WTC11 (cell line): ENCODE data around the gene ICAM1. TPM values are rescaled to one million over a fixed set of nuclear protein-coding genes. Genes with fewer than 3 reads are reported as not detected.

ENCODE experiments used
- ATAC-seq: fragments of 200-7000 bp; cut with Tn5 transposase; 2 replicates; pipeline ENCODE4 v1.10.0; 2021; ENCODE audit warnings: mild to moderate bottlenecking, moderate library complexity
- CTCF ChIA-PET: fragments of 300-600 bp; sonication (Branson Sonifier 250); formaldehyde crosslinking; loops from one replicate; lab custom pipeline; 2021; ENCODE audit warnings: antibody characterized with exemption; lab: Charles Lee
- POLR2A ChIA-PET: fragments of 350-600 bp; sonication (Branson Sonifier 250); formaldehyde crosslinking; loops from one replicate; lab custom pipeline; 2021; ENCODE audit warnings: antibody characterized with exemption; lab: Charles Lee
- DNase-seq: peaks from one replicate; pipeline ENCODE4 v3.0.0; 2021; ENCODE audit warnings: low spot score
- H3K27ac Mint-ChIP-seq: 2 replicates; pipeline ENCODE4 v1.8.0; 2021; ENCODE audit warnings: mixed read lengths
- H3K27me3 Mint-ChIP-seq: 2 replicates; pipeline ENCODE4 v1.8.0; 2021; ENCODE audit warnings: low read depth, mild to moderate bottlenecking, moderate library complexity, mixed read lengths
- H3K36me3 Mint-ChIP-seq: 2 replicates; pipeline ENCODE4 v1.8.0; 2021; ENCODE audit warnings: mixed read lengths
- H3K4me1 Mint-ChIP-seq: 2 replicates; pipeline ENCODE4 v1.8.0; 2022; ENCODE audit warnings: mixed read lengths
- H3K4me3 Mint-ChIP-seq: 2 replicates; pipeline ENCODE4 v1.8.0; 2021; ENCODE audit warnings: mild to moderate bottlenecking, moderate library complexity, mixed read lengths
- H3K9me3 Mint-ChIP-seq: 2 replicates; pipeline ENCODE4 v1.8.0; 2021; ENCODE audit warnings: mixed read lengths
- FOXP1 ChIP-seq: sonication (generic); formaldehyde crosslinking; IDR thresholded peaks from 2 replicates; pipeline ENCODE4 v1.8.0; 2022; ENCODE audit warnings: missing genetic modification reagents, mild to moderate bottlenecking, moderate library complexity, borderline replicate concordance
- GRHL2 ChIP-seq: fragments of 250-450 bp; sonication (Bioruptor Pico); IDR thresholded peaks from 2 replicates; pipeline ENCODE4 v1.8.0; 2022; ENCODE audit warnings: mild to moderate bottlenecking, moderate library complexity; ENCODE audit not compliant: insufficient replicate concordance, severe bottlenecking
- GTF2I ChIP-seq: fragments of 250-450 bp; sonication (Bioruptor Pico); conservative IDR thresholded peaks from 2 replicates; pipeline ENCODE4 v1.4.0; 2021; ENCODE audit warnings: mild to moderate bottlenecking
- JUN ChIP-seq: sonication (generic); formaldehyde crosslinking; IDR thresholded peaks from 2 replicates; pipeline ENCODE4 v1.8.0; 2023; ENCODE audit warnings: mild to moderate bottlenecking, missing genetic modification reagents
- NR2C2 ChIP-seq: sonication (generic); formaldehyde crosslinking; IDR thresholded peaks from 2 replicates; pipeline ENCODE4 v1.8.0; 2022; ENCODE audit warnings: mild to moderate bottlenecking, missing genetic modification reagents
- PRRX2 ChIP-seq: fragments of 250-450 bp; sonication (Bioruptor Pico); IDR thresholded peaks from 2 replicates; pipeline ENCODE4 v1.8.0; 2021; ENCODE audit warnings: mild to moderate bottlenecking
- TP53 ChIP-seq: sonication (generic); formaldehyde crosslinking; IDR thresholded peaks from 2 replicates; pipeline ENCODE4 v1.8.1; 2023; ENCODE audit warnings: mild to moderate bottlenecking, missing genetic modification reagents
- ZNF121 ChIP-seq: sonication (generic); formaldehyde crosslinking; IDR thresholded peaks from 2 replicates; pipeline ENCODE4 v1.8.0; 2023; ENCODE audit warnings: missing genetic modification reagents
- ZNF219 ChIP-seq: sonication (generic); formaldehyde crosslinking; IDR thresholded peaks from 2 replicates; pipeline ENCODE4 v1.8.0; 2023; ENCODE audit warnings: missing genetic modification reagents, mild to moderate bottlenecking, borderline replicate concordance
- total RNA-seq: library from RNA; stranded (reverse); gene quantifications from 3 replicates; pipeline ENCODE4 v1.2.3, GENCODE V29; 2021
- TF ChIP-seq, protein P1 (sequence below): sonication (generic); formaldehyde crosslinking; IDR thresholded peaks from 2 replicates; pipeline ENCODE4 v1.8.1; 2023; ENCODE audit warnings: mild to moderate bottlenecking, missing genetic modification reagents
- TF ChIP-seq, protein P2 (sequence below): sonication (generic); formaldehyde crosslinking; IDR thresholded peaks from 2 replicates; pipeline ENCODE4 v1.8.0; 2022; ENCODE audit warnings: mild to moderate bottlenecking, missing genetic modification reagents
- TF ChIP-seq, protein P3 (sequence below): sonication (generic); formaldehyde crosslinking; IDR thresholded peaks from 2 replicates; pipeline ENCODE4 v1.8.1; 2022; ENCODE audit warnings: missing genetic modification reagents, borderline replicate concordance
- TF ChIP-seq, protein P4 (sequence below): sonication (generic); formaldehyde crosslinking; IDR thresholded peaks from 2 replicates; pipeline ENCODE4 v1.8.0; 2022; ENCODE audit warnings: mild to moderate bottlenecking, missing genetic modification reagents
- TF ChIP-seq, protein P5 (sequence below): fragments of 250-450 bp; sonication (Bioruptor Pico); IDR thresholded peaks from 2 replicates; pipeline ENCODE4 v1.9.0; 2021; ENCODE audit warnings: mild to moderate bottlenecking, borderline replicate concordance
- TF ChIP-seq, protein P6 (sequence below): sonication (generic); formaldehyde crosslinking; conservative IDR thresholded peaks from 2 replicates; pipeline ENCODE4 v1.8.1; 2023; ENCODE audit warnings: mild to moderate bottlenecking, low read depth, missing genetic modification reagents, moderate library complexity
- TF ChIP-seq, protein P7 (sequence below): sonication (generic); formaldehyde crosslinking; IDR thresholded peaks from 2 replicates; pipeline ENCODE4 v1.8.1; 2023; ENCODE audit warnings: mild to moderate bottlenecking, moderate library complexity, missing genetic modification reagents

ICAM1 gene
- total RNA-seq, 1 experiment from 2014 or later, result 3.8 TPM

DNA sequence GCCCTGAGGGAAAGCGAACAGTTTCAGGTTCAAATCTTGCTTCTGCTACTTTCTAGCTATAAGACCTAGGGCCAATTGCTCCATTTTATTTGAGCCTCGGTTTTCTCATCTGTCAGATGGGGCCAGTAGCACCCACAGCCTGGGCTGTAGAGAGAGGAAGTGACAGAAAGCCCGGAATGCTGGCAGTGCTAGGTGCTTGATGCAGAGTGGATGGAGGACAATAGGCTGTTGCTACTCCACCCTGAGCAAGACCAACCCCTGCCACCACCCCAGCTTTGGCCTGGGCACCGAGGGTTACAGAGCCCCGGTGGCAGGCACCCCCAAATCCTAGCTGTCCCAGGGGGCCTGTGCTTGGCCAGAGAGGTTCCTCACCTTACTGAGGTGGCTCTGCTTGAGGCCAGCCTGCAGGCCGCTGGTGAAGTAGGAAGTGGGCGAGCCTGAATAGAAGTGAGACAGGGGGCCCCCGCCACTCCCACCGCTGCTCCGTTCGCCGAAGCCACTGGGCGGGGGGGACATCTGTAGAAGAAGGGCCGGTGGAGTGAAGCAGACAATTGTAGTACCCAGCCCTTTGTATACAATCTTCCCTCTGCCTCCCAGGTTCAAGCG lies 47.0 kb downstream of the ICAM1 start:
- no peaks in the 10 kb centered on the region for H3K9me3 Mint-ChIP-seq
- peaks cover 13% of the 10 kb centered on the region for H3K4me1 Mint-ChIP-seq
- CTCF ChIA-PET, result interaction anchor here (0.9 to 1.7 kb wide), 3 partner anchors 29 to 71 kb away, joined by 3 to 5 read pairs (median 4); partner anchors contain the start of gene ICAM5
- no peak for TF ChIP-seq JUN (CRISPR knock-in tag)
- no peak for TF ChIP-seq ZNF121 (CRISPR knock-in tag)
- TF ChIP-seq, protein P1, sequence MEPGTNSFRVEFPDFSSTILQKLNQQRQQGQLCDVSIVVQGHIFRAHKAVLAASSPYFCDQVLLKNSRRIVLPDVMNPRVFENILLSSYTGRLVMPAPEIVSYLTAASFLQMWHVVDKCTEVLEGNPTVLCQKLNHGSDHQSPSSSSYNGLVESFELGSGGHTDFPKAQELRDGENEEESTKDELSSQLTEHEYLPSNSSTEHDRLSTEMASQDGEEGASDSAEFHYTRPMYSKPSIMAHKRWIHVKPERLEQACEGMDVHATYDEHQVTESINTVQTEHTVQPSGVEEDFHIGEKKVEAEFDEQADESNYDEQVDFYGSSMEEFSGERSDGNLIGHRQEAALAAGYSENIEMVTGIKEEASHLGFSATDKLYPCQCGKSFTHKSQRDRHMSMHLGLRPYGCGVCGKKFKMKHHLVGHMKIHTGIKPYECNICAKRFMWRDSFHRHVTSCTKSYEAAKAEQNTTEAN (CRISPR knock-in tag), result no peak
- TF ChIP-seq NR2C2, result no peak
- TF ChIP-seq PRRX2 (CRISPR knock-in tag), result no peak
- TF ChIP-seq, protein P2, sequence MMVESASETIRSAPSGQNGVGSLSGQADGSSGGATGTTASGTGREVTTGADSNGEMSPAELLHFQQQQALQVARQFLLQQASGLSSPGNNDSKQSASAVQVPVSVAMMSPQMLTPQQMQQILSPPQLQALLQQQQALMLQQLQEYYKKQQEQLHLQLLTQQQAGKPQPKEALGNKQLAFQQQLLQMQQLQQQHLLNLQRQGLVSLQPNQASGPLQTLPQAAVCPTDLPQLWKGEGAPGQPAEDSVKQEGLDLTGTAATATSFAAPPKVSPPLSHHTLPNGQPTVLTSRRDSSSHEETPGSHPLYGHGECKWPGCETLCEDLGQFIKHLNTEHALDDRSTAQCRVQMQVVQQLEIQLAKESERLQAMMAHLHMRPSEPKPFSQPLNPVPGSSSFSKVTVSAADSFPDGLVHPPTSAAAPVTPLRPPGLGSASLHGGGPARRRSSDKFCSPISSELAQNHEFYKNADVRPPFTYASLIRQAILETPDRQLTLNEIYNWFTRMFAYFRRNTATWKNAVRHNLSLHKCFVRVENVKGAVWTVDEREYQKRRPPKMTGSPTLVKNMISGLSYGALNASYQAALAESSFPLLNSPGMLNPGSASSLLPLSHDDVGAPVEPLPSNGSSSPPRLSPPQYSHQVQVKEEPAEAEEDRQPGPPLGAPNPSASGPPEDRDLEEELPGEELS, result no peak
- no peak for TF ChIP-seq GRHL2 (CRISPR knock-in tag)
- TF ChIP-seq, protein P3, sequence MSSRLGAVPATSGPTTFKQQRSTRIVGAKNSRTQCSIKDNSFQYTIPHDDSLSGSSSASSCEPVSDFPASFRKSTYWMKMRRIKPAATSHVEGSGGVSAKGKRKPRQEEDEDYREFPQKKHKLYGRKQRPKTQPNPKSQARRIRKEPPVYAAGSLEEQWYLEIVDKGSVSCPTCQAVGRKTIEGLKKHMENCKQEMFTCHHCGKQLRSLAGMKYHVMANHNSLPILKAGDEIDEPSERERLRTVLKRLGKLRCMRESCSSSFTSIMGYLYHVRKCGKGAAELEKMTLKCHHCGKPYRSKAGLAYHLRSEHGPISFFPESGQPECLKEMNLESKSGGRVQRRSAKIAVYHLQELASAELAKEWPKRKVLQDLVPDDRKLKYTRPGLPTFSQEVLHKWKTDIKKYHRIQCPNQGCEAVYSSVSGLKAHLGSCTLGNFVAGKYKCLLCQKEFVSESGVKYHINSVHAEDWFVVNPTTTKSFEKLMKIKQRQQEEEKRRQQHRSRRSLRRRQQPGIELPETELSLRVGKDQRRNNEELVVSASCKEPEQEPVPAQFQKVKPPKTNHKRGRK (CRISPR knock-in tag), result no peak
- TF ChIP-seq FOXP1 (CRISPR knock-in tag), result no peak
- TF ChIP-seq, protein P4, sequence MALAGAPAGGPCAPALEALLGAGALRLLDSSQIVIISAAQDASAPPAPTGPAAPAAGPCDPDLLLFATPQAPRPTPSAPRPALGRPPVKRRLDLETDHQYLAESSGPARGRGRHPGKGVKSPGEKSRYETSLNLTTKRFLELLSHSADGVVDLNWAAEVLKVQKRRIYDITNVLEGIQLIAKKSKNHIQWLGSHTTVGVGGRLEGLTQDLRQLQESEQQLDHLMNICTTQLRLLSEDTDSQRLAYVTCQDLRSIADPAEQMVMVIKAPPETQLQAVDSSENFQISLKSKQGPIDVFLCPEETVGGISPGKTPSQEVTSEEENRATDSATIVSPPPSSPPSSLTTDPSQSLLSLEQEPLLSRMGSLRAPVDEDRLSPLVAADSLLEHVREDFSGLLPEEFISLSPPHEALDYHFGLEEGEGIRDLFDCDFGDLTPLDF (CRISPR knock-in tag), result no peak
- TF ChIP-seq, protein P5, sequence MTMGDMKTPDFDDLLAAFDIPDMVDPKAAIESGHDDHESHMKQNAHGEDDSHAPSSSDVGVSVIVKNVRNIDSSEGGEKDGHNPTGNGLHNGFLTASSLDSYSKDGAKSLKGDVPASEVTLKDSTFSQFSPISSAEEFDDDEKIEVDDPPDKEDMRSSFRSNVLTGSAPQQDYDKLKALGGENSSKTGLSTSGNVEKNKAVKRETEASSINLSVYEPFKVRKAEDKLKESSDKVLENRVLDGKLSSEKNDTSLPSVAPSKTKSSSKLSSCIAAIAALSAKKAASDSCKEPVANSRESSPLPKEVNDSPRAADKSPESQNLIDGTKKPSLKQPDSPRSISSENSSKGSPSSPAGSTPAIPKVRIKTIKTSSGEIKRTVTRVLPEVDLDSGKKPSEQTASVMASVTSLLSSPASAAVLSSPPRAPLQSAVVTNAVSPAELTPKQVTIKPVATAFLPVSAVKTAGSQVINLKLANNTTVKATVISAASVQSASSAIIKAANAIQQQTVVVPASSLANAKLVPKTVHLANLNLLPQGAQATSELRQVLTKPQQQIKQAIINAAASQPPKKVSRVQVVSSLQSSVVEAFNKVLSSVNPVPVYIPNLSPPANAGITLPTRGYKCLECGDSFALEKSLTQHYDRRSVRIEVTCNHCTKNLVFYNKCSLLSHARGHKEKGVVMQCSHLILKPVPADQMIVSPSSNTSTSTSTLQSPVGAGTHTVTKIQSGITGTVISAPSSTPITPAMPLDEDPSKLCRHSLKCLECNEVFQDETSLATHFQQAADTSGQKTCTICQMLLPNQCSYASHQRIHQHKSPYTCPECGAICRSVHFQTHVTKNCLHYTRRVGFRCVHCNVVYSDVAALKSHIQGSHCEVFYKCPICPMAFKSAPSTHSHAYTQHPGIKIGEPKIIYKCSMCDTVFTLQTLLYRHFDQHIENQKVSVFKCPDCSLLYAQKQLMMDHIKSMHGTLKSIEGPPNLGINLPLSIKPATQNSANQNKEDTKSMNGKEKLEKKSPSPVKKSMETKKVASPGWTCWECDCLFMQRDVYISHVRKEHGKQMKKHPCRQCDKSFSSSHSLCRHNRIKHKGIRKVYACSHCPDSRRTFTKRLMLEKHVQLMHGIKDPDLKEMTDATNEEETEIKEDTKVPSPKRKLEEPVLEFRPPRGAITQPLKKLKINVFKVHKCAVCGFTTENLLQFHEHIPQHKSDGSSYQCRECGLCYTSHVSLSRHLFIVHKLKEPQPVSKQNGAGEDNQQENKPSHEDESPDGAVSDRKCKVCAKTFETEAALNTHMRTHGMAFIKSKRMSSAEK (CRISPR knock-in tag), result no peak
- TF ChIP-seq, protein P6, sequence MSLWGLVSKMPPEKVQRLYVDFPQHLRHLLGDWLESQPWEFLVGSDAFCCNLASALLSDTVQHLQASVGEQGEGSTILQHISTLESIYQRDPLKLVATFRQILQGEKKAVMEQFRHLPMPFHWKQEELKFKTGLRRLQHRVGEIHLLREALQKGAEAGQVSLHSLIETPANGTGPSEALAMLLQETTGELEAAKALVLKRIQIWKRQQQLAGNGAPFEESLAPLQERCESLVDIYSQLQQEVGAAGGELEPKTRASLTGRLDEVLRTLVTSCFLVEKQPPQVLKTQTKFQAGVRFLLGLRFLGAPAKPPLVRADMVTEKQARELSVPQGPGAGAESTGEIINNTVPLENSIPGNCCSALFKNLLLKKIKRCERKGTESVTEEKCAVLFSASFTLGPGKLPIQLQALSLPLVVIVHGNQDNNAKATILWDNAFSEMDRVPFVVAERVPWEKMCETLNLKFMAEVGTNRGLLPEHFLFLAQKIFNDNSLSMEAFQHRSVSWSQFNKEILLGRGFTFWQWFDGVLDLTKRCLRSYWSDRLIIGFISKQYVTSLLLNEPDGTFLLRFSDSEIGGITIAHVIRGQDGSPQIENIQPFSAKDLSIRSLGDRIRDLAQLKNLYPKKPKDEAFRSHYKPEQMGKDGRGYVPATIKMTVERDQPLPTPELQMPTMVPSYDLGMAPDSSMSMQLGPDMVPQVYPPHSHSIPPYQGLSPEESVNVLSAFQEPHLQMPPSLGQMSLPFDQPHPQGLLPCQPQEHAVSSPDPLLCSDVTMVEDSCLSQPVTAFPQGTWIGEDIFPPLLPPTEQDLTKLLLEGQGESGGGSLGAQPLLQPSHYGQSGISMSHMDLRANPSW, result no peak
- no peak for TF ChIP-seq GTF2I (CRISPR knock-in tag)
- TF ChIP-seq ZNF219 (CRISPR knock-in tag), result no peak
- TF ChIP-seq, protein P7, sequence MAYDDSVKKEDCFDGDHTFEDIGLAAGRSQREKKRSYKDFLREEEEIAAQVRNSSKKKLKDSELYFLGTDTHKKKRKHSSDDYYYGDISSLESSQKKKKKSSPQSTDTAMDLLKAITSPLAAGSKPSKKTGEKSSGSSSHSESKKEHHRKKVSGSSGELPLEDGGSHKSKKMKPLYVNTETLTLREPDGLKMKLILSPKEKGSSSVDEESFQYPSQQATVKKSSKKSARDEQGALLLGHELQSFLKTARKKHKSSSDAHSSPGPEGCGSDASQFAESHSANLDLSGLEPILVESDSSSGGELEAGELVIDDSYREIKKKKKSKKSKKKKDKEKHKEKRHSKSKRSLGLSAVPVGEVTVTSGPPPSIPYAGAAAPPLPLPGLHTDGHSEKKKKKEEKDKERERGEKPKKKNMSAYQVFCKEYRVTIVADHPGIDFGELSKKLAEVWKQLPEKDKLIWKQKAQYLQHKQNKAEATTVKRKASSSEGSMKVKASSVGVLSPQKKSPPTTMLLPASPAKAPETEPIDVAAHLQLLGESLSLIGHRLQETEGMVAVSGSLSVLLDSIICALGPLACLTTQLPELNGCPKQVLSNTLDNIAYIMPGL (CRISPR knock-in tag), result no peak
- TF ChIP-seq TP53 (CRISPR knock-in tag), result no peak
- TF ChIP-seq, all 79 proteins: peak for 0
- POLR2A ChIA-PET, result interaction anchor here (0.6 kb wide), 1 partner anchor 341 kb away, joined by 4 read pairs; no protein-coding TSS in a partner anchor
- no peak for ATAC-seq
- peaks cover 16% of the 10 kb centered on the region for H3K36me3 Mint-ChIP-seq
- no peak for DNase-seq
- H3K4me3 Mint-ChIP-seq, result no peak overlapping the region
- H3K27ac Mint-ChIP-seq, result no peak overlapping the region
- no peaks in the 10 kb centered on the region for H3K27me3 Mint-ChIP-seq
